ENCODE data around the gene PREPL. TPM values are rescaled to one million over a fixed set of nuclear protein-coding genes. Genes with fewer than 3 reads are reported as not detected.

Gene PREPL
- total and polyA plus RNA-seq, 2 donors (not counting 1 experiment from before 2014, with no cell fraction given): 59.5 to 67.2 TPM

DNA sequence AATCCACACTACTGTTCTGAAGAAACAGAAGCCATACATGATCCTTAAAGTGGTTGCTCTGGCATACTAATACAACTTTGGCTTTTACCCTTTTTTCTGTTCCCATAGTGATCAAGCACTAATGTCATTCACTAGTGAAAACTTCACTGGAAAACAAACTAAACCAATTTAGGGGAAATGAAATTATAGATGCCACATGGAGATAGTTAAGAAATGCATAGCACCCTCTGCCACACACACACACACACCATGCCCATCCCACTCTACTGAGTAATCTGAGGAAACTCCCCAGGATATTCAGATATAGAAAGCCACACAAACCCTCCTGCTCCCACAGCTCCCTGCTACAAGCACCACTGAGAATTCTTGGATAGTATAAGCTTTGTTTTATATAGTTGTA lies 46.9 kb downstream of the PREPL start:
- no peaks in the 10 kb centered on the region for H3K79me2 ChIP-seq (ENCODE audit: control insufficient read depth, insufficient read depth, low read length)
- no peak overlapping the region for H2AFZ ChIP-seq (ENCODE audit: low read length)
- H3K9ac ChIP-seq (ENCODE audit: insufficient read depth, low read length): no peak overlapping the region
- H3K27ac ChIP-seq (ENCODE audit: insufficient read depth, low read length): no peak overlapping the region
- H4K20me1 ChIP-seq (ENCODE audit: control insufficient read depth, extremely low read depth, insufficient read depth, low read length): no peaks in the 10 kb centered on the region
- H3K4me2 ChIP-seq (ENCODE audit: extremely low read depth, insufficient read depth, low read length): no peak overlapping the region
- no peaks in the 10 kb centered on the region for H3K9me3 ChIP-seq (ENCODE audit: control insufficient read depth, insufficient read depth, low read depth, low read length)
- H3K36me3 ChIP-seq (ENCODE audit: control insufficient read depth, insufficient read depth, low read length): no peaks in the 10 kb centered on the region
- no peaks in the 10 kb centered on the region for H3K27me3 ChIP-seq (ENCODE audit: control insufficient read depth, insufficient read depth, low read length)
- no peak for TF ChIP-seq EZH2 (IDR thresholded peaks at IDR 0.05; ENCODE audit: low read length, missing control alignments)
- TF ChIP-seq, protein P1, sequence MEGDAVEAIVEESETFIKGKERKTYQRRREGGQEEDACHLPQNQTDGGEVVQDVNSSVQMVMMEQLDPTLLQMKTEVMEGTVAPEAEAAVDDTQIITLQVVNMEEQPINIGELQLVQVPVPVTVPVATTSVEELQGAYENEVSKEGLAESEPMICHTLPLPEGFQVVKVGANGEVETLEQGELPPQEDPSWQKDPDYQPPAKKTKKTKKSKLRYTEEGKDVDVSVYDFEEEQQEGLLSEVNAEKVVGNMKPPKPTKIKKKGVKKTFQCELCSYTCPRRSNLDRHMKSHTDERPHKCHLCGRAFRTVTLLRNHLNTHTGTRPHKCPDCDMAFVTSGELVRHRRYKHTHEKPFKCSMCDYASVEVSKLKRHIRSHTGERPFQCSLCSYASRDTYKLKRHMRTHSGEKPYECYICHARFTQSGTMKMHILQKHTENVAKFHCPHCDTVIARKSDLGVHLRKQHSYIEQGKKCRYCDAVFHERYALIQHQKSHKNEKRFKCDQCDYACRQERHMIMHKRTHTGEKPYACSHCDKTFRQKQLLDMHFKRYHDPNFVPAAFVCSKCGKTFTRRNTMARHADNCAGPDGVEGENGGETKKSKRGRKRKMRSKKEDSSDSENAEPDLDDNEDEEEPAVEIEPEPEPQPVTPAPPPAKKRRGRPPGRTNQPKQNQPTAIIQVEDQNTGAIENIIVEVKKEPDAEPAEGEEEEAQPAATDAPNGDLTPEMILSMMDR (conservative IDR thresholded peaks at IDR 0.05 in 1 of 2, IDR thresholded peaks at IDR 0.05 in 1 of 2; ENCODE audit: low read depth in 1 of 2, low read length in 2 of 2): no peak
- DNase-seq (ENCODE audit: low read depth in 2 of 2): no peak
- no peak overlapping the region for H3K4me3 ChIP-seq (replicated peaks in 1 of 4; ENCODE audit: control extremely low read depth in 1 of 4, insufficient read depth in 1 of 4, low read depth in 3 of 4, low read length in 4 of 4)
- H3K4me1 ChIP-seq (ENCODE audit: control insufficient read depth, extremely low read depth, insufficient read depth, low read length): no peaks in the 10 kb centered on the region

DNA sequence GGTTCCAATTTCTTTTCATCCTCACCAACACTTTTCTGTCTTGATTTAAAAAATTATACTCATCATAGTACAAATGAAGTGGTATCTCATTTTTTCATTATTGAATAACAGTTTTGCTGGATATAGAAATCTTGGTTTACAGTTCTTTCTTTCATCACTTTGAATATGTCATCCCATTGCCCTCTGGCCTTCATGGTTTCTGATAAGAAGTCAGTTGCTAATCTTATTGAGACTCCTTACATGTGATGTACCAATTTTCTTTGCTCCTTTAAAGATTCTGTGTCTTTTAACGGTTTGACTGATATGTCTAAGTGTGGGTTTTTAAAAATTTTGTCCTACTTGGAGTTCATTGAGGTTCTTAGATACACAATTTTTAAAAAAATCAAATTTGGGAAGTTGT lies 51.0 kb downstream of the PREPL start:
- Histone ChIP-seq H3K27ac (ENCODE audit: insufficient read depth, low read length) (no peak overlapping the region), H3K9ac (ENCODE audit: insufficient read depth, low read length) (no peak overlapping the region), H2AFZ (ENCODE audit: low read length) (no peak overlapping the region), H3K4me1 (ENCODE audit: control insufficient read depth, extremely low read depth, insufficient read depth, low read length) (no peaks in the 10 kb centered on the region), H3K36me3 (ENCODE audit: control insufficient read depth, insufficient read depth, low read length) (no peaks in the 10 kb centered on the region), H3K79me2 (ENCODE audit: control insufficient read depth, insufficient read depth, low read length) (no peaks in the 10 kb centered on the region), H3K27me3 (ENCODE audit: control insufficient read depth, insufficient read depth, low read length) (no peaks in the 10 kb centered on the region), H4K20me1 (ENCODE audit: control insufficient read depth, extremely low read depth, insufficient read depth, low read length) (no peaks in the 10 kb centered on the region), H3K4me2 (ENCODE audit: extremely low read depth, insufficient read depth, low read length) (no peak overlapping the region), H3K9me3 (ENCODE audit: control insufficient read depth, insufficient read depth, low read depth, low read length) (no peaks in the 10 kb centered on the region), H3K4me3 (replicated peaks in 1 of 4; ENCODE audit: control extremely low read depth in 1 of 4, insufficient read depth in 1 of 4, low read depth in 3 of 4, low read length in 4 of 4) (no peak overlapping the region)
- TF ChIP-seq EZH2 (IDR thresholded peaks at IDR 0.05; ENCODE audit: low read length, missing control alignments): no peak
- TF ChIP-seq, protein P1 (conservative IDR thresholded peaks at IDR 0.05 in 1 of 2, IDR thresholded peaks at IDR 0.05 in 1 of 2; ENCODE audit: low read depth in 1 of 2, low read length in 2 of 2): no peak
- DNase-seq (ENCODE audit: low read depth in 2 of 2): no peak

DNA sequence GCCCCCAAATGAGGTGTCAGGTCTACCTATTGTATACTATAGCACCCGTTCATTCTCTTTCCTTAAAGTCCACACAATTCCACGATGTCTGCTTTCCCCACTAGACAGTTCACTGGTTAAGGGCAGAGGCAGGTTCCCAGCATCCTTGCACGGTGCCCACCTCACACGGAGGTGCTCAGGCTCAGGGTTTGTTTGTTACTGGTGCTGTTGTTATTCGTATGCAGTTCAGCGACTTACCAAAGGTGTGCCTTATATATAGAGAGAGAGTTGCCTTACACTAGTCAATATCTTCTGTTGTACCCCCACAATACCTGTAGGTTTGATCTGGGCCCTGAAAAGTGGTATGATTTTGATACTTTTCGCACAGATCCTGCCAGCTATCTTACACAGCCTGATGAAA lies 55.4 kb downstream of the PREPL start:
- no peak overlapping the region for H3K4me3 ChIP-seq (replicated peaks in 1 of 4; ENCODE audit: control extremely low read depth in 1 of 4, insufficient read depth in 1 of 4, low read depth in 3 of 4, low read length in 4 of 4)
- TF ChIP-seq EZH2 (IDR thresholded peaks at IDR 0.05; ENCODE audit: low read length, missing control alignments): no peak
- TF ChIP-seq, protein P1 (conservative IDR thresholded peaks at IDR 0.05 in 1 of 2, IDR thresholded peaks at IDR 0.05 in 1 of 2; ENCODE audit: low read depth in 1 of 2, low read length in 2 of 2): no peak
- no peaks in the 10 kb centered on the region for H3K27me3 ChIP-seq (ENCODE audit: control insufficient read depth, insufficient read depth, low read length)

More for the DNA sequence above, 55.4 kb downstream of the PREPL start:
- Histone ChIP-seq H3K36me3 (ENCODE audit: control insufficient read depth, insufficient read depth, low read length) (no peaks in the 10 kb centered on the region), H2AFZ (ENCODE audit: low read length) (no peak overlapping the region), H4K20me1 (ENCODE audit: control insufficient read depth, extremely low read depth, insufficient read depth, low read length) (no peaks in the 10 kb centered on the region), H3K9ac (ENCODE audit: insufficient read depth, low read length) (no peak overlapping the region), H3K4me2 (ENCODE audit: extremely low read depth, insufficient read depth, low read length) (no peak overlapping the region), H3K79me2 (ENCODE audit: control insufficient read depth, insufficient read depth, low read length) (no peaks in the 10 kb centered on the region), H3K4me1 (ENCODE audit: control insufficient read depth, extremely low read depth, insufficient read depth, low read length) (no peaks in the 10 kb centered on the region), H3K27ac (ENCODE audit: insufficient read depth, low read length) (no peak overlapping the region), H3K9me3 (ENCODE audit: control insufficient read depth, insufficient read depth, low read depth, low read length) (no peaks in the 10 kb centered on the region)
- no peak for DNase-seq (ENCODE audit: low read depth in 2 of 2)
